Panc1 (cell line): ENCODE results near the gene CACNA1A.

ENCODE experiments used
- POLR2AphosphoS5 ChIP-seq: IDR thresholded peaks from 2 replicates; pipeline ENCODE4 v1.6.1; 2012; ENCODE audit warnings: mild to moderate bottlenecking, low read depth, low read length, moderate library complexity
- TCF7L2 ChIP-seq: IDR thresholded peaks from 2 replicates; pipeline ENCODE4 v1.6.1; 2011; ENCODE audit warnings: mild to moderate bottlenecking, low read depth, low read length, inconsistent platforms
- TF ChIP-seq, protein P1 (sequence below): fragments of 450-650 bp; IDR thresholded peaks from 2 replicates; pipeline ENCODE4 v1.5.1; 2017; ENCODE audit warnings: mild to moderate bottlenecking
- TF ChIP-seq, protein P2 (sequence below), 2 experiments: IDR thresholded peaks; 2 replicates each; pipeline ENCODE4 v1.6.1; 2011 to 2012; ENCODE audit warnings: low read depth in 2 of 2, control low read depth in 1 of 2, low read length in 1 of 2, mild to moderate bottlenecking in 1 of 2, moderate library complexity in 1 of 2; ENCODE audit not compliant: insufficient read depth in 1 of 2

DNA sequence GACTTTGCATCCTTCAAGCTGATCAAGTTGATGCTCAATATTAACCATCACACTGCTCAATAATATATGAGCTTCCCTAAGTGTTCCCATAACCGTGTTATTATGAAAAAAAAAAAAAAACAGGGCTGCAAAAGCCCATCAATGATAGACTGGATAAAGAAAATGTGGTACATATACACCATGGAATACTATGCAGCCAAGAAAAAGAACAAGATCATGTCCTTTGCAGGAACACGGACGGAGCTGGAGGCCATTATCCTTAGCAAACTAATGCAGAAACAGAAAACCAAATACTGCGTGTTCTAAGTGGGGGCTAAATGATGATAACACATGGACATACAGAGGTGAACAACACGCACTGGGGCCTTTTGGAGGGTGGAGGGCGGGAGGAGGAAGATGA, 58.3 kb downstream of the CACNA1A start:
- TF ChIP-seq, protein P1, sequence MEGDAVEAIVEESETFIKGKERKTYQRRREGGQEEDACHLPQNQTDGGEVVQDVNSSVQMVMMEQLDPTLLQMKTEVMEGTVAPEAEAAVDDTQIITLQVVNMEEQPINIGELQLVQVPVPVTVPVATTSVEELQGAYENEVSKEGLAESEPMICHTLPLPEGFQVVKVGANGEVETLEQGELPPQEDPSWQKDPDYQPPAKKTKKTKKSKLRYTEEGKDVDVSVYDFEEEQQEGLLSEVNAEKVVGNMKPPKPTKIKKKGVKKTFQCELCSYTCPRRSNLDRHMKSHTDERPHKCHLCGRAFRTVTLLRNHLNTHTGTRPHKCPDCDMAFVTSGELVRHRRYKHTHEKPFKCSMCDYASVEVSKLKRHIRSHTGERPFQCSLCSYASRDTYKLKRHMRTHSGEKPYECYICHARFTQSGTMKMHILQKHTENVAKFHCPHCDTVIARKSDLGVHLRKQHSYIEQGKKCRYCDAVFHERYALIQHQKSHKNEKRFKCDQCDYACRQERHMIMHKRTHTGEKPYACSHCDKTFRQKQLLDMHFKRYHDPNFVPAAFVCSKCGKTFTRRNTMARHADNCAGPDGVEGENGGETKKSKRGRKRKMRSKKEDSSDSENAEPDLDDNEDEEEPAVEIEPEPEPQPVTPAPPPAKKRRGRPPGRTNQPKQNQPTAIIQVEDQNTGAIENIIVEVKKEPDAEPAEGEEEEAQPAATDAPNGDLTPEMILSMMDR: no peak
- TF ChIP-seq TCF7L2 (no peak), POLR2AphosphoS5 (no peak)
- TF ChIP-seq, protein P2, sequence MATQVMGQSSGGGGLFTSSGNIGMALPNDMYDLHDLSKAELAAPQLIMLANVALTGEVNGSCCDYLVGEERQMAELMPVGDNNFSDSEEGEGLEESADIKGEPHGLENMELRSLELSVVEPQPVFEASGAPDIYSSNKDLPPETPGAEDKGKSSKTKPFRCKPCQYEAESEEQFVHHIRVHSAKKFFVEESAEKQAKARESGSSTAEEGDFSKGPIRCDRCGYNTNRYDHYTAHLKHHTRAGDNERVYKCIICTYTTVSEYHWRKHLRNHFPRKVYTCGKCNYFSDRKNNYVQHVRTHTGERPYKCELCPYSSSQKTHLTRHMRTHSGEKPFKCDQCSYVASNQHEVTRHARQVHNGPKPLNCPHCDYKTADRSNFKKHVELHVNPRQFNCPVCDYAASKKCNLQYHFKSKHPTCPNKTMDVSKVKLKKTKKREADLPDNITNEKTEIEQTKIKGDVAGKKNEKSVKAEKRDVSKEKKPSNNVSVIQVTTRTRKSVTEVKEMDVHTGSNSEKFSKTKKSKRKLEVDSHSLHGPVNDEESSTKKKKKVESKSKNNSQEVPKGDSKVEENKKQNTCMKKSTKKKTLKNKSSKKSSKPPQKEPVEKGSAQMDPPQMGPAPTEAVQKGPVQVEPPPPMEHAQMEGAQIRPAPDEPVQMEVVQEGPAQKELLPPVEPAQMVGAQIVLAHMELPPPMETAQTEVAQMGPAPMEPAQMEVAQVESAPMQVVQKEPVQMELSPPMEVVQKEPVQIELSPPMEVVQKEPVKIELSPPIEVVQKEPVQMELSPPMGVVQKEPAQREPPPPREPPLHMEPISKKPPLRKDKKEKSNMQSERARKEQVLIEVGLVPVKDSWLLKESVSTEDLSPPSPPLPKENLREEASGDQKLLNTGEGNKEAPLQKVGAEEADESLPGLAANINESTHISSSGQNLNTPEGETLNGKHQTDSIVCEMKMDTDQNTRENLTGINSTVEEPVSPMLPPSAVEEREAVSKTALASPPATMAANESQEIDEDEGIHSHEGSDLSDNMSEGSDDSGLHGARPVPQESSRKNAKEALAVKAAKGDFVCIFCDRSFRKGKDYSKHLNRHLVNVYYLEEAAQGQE (IDR thresholded peaks at IDR 0.05; ENCODE audit: insufficient read depth in 1 of 2, low read depth in 2 of 2, low read length in 1 of 2): no peak
